ENCODE results near the gene GIMAP1.

Gene GIMAP1

GRCh38 chr7:150685219-150686029 lies 31.0 kb upstream of the GIMAP1 start, which contains the start of gene GIMAP2:
Gene GIMAP2, plus strand, starts transcription at chr7:150685706. Its CDS starts 1,354 bp downstream, at chr7:150687060.
- no peak for TF ChIP-seq CTCF (IDR thresholded peaks at IDR 0.05; ENCODE audit: insufficient read depth, missing control alignments)
- DNase-seq (ENCODE audit: insufficient read length, low spot score) (no peak), FAIRE-seq (no peak)

GRCh38 chr7:150686030-150686631 lies 30.3 kb upstream of the GIMAP1 start:
- FAIRE-seq: no peak
- DNase-seq (ENCODE audit: insufficient read length, low spot score): no peak
- no peak for TF ChIP-seq CTCF (IDR thresholded peaks at IDR 0.05; ENCODE audit: insufficient read depth, missing control alignments)

- DNase-seq (ENCODE audit: insufficient read length, low spot score) (no peak), FAIRE-seq (no peak)
- TF ChIP-seq CTCF (IDR thresholded peaks at IDR 0.05; ENCODE audit: insufficient read depth, missing control alignments): no peak
These were observed 27.8 kb upstream of the GIMAP1 start for GRCh38 chr7:150688630-150689029.

GRCh38 chr7:150695654-150696053 lies 20.8 kb upstream of the GIMAP1 start:
- no peak for DNase-seq (ENCODE audit: insufficient read length, low spot score)
- no peak for FAIRE-seq
- TF ChIP-seq CTCF (IDR thresholded peaks at IDR 0.05; ENCODE audit: insufficient read depth, missing control alignments): no peak

GRCh38 chr7:150703209-150703608 lies 13.2 kb upstream of the GIMAP1 start:
- TF ChIP-seq CTCF (IDR thresholded peaks at IDR 0.05; ENCODE audit: insufficient read depth, missing control alignments): no peak
- FAIRE-seq: no peak
- no peak for DNase-seq (ENCODE audit: insufficient read length, low spot score)

GRCh38 chr7:150715293-150715692 lies 1.1 kb upstream of the GIMAP1 start:
- FAIRE-seq: no peak
- DNase-seq (ENCODE audit: insufficient read length, low spot score): no peak
- TF ChIP-seq CTCF (IDR thresholded peaks at IDR 0.05; ENCODE audit: insufficient read depth, missing control alignments): no peak

- FAIRE-seq (no peak), DNase-seq (ENCODE audit: insufficient read length, low spot score) (no peak)
- TF ChIP-seq CTCF (IDR thresholded peaks at IDR 0.05; ENCODE audit: insufficient read depth, missing control alignments): no peak
These were observed 675 bp upstream of the GIMAP1 start for GRCh38 chr7:150715738-150716137.

Data from D721Med (cell line).